Upper lobe of left lung (tissue), 4 donors: Measurements from ENCODE around the gene HAPSTR1.

Source experiments
- CTCF ChIP-seq, 6 experiments: fragments of 450-650 bp in 4 of 6; fragments of 200-600 bp in 2 of 6; sonication (generic) in 2 of 6; IDR thresholded peaks; one replicate each; pipeline ENCODE4 v1.5.1; 2016 to 2019; ENCODE audit warnings: antibody characterized with exemption in 6 of 6
- POLR2A ChIP-seq, 4 donors: fragments of 450-650 bp; IDR thresholded peaks; one replicate each; pipeline ENCODE4 v1.5.1; 2016 to 2017; ENCODE audit warnings: antibody characterized with exemption in 4 of 4, mild to moderate bottlenecking in 2 of 4
- POLR2AphosphoS5 ChIP-seq, 2 donors: sonication (generic); formaldehyde crosslinking; IDR thresholded peaks; one replicate each; pipeline ENCODE4 v1.5.1; 2017; ENCODE audit warnings: antibody characterized with exemption in 2 of 2

DNA sequence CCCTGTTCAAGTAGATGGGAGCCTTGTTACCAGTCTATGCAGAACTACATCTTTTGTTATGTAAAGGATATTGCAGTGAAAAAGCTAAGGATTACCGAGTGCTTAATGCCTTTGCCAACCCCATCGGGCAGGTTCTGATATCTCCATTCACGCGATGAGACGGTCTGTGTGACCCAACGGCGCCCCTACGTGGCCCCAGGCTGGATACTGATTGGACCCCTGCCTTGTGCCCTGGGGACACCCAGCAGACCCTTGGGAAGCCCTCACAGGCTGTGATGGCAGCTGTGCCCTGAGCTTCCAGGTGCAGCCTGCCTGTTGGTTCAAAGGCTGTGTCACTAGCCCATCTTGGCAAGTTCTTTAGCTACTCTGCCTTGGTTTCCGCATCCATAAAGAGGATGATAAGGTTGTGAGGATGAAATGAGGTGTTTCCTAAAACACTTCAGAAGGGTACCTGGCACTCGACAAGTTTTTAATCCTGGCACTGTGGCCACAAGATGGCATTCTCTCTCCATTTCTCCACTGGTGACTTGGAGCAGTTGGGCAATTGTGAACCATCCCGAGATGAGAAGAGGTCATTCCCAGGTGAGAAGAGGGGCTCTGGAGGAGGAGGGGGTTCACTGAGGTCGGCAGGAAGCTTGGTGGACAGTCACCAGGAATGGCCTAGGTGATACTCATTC, 33.6 kb downstream of the HAPSTR1 start:
- no peak for TF ChIP-seq CTCF (IDR thresholded peaks at IDR 0.05)
- no peak for TF ChIP-seq POLR2AphosphoS5 (IDR thresholded peaks at IDR 0.05)
- no peak for TF ChIP-seq POLR2A (IDR thresholded peaks at IDR 0.05)
